DMS53 (cell line): ENCODE measurements around the gene TFCP2L1.
"Not testable (repeated sequence)": the region's sequence is repeated elsewhere in the genome, so short reads cannot be mapped to it uniquely, and the experiment has no call there.

ENCODE experiments used
- DNase-seq: peaks from one replicate; lab custom pipeline; 2025; lab: John Stamatoyannopoulos, UW

The TFCP2L1 gene

DNA sequence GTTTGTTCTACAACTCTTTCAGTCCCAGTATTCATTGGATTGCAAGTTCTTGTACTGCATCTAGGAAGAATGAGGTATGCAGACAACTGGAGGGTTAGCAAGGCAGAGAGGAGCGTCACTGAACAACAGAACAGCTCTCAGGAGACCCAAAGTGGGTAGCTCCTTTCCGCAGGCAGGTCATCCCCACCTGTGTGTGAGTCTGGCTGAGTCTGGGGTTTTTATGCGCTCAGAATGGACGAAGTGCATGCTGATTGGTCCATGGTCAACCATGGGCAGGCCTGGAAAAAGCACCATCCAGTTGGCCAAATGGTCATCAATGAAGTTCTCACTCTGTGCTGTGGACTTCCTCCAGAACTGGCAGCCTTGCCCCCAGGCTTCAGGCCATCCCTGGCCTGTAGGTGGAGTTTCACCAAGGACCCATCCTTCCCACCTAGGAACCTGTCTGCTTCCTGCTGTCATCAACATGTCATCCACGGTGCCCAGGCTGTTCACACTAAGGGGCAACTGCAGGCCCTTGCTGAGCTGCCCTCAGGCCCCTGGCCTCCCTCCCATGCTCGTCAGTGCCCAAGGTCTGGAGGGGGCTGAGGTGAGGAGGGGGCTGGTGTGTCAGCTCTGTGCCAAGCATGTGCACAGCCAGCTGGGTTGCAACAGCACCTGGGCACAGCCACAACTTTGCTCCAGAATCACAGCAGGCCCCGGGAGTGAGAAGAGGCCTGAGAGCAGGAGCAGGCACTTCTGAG is 11.1 kb upstream of the TFCP2L1 start:
- no peak for DNase-seq

- no peak for DNase-seq
Measured at GRCh38 chr2:121294881-121295840, 10.2 kb upstream of the TFCP2L1 start.

DNA sequence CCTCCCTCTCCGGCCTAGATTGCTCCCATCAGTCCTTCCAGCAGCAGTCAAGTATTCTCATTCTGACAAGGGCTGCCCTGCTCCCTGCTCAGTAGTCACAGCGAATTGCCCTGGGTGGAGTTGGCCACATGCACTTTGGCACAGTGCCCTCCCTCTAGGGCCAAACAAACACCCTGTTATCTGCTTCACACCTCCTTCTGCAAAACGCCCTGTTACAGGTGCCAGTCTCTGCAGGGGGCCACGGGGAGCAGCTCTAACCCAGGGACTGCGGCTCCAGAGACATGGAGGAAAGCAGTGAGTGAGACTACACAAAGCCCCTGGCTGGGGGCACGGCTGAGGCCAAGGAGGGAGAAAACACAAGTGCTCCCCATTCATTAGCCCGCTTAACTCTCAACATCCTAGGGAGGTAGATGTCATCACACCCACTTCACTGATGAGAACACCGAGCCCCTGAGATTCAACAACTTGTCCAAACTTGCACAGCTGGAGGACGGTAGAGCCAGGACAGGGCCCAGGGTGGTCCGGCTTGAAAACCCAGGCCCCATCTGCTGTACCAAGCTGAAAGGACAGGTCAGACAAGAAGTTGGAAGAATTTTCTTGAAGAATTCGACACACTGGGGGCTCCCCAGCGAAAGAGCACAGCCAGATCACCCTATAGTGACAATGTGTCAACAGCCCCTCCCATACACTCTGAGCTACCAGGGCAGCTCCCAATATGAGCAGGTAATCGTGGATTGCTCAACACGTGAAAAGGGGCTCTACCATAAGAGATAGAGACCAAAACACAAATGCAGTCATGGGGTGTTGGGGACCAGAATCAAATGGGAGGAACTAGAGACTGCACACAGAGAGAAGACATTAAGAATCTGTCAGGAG is 8.7 kb upstream of the TFCP2L1 start:
- peak; percentile 26 for DNase-seq

DNA sequence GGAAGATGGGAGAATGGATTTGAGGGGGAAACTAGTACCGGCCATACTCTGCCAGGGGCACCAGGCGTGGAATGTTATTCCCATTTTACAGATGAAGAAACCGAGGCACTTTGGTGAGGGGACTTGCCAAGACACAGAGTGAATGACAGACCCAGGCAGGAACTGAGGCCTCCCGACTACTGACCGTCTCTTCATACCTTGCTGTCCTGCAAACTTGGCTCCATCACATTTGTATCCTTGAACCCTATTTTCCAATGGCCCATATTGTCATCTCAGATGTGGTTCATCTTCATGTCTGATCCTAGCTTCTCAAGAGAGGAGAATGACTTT is 6.2 kb upstream of the TFCP2L1 start:
- no peak for DNase-seq

- no peak for DNase-seq
Measured at GRCh38 chr2:121289271-121289670, 4.3 kb upstream of the TFCP2L1 start.

GRCh38 chr2:121288454-121289231 is 3.6 kb upstream of the TFCP2L1 start:
- DNase-seq = no peak

- DNase-seq = no peak
Measured at GRCh38 chr2:121287956-121288355, 3.0 kb upstream of the TFCP2L1 start.

GRCh38 chr2:121287146-121287798 is 2.3 kb upstream of the TFCP2L1 start:
- peak; percentile 60 for DNase-seq

DNA sequence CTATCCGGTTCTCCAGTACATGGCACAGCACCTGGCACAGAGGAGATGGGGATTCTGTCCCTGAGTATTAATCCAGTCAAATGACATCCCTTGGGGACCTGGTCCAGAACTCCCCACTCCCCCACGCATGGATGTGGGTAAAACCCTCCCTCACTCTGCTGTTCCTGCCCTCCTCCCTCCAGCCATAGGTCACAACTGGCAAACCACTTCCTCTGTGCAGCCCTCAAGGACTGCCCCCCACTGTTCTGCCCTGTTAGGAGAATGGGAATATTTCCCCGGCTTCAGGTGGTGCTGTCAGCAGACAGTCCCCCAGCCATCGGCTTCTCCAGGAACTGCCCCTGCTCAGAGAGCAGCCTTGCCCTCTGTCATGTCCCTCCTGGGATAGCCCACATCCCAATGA is 1.5 kb upstream of the TFCP2L1 start:
- DNase-seq = peak; percentile 48

DNA sequence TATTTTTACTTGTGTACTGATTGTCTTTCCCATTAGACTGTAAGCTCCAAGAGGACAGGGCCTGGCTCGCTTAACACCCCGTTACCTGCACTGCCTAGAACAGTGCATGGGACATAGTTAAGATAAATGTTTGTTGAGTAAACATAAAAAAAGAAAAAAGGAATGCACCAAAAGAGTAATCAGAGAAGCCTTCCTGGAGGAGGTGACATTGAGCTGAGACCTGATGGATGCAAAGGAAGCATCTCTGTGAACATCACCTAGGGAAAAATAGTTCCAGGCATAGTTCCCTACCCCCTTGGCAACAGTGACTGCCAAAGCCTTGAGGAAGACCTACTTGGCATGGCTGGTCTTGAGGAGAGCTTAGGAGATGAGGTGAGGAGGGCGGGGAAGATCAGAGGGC is 924 bp upstream of the TFCP2L1 start:
- peak; percentile 49 for DNase-seq

GRCh38 chr2:121283670-121284462 is 1.1 kb downstream of the TFCP2L1 start:
- DNase-seq = peak; percentile 68

- DNase-seq = peak; percentile 50
Measured at GRCh38 chr2:121282800-121283385, 2.1 kb downstream of the TFCP2L1 start.

DNA sequence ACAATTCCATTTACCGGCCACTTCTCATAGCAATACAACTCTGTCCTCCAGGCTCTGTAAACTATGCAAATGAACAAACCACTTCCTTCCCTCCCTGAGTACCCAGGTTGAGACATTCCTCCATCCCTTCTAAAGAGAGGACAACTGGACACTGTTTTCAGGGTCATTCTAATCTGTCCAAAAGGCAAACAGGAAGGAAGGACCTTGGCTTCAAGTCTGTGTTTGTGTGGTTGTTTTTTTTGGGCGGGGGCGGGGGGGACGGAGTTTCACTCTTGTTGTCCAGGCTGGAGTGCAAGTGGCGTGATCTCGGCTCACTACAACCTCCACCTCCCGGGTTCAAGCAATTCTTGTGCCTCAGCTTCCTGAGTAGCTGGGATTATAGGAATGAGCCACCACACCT is 3.3 kb downstream of the TFCP2L1 start:
- DNase-seq = no peak

- no peak for DNase-seq
Measured at GRCh38 chr2:121281107-121281506, 3.9 kb downstream of the TFCP2L1 start.

DNA sequence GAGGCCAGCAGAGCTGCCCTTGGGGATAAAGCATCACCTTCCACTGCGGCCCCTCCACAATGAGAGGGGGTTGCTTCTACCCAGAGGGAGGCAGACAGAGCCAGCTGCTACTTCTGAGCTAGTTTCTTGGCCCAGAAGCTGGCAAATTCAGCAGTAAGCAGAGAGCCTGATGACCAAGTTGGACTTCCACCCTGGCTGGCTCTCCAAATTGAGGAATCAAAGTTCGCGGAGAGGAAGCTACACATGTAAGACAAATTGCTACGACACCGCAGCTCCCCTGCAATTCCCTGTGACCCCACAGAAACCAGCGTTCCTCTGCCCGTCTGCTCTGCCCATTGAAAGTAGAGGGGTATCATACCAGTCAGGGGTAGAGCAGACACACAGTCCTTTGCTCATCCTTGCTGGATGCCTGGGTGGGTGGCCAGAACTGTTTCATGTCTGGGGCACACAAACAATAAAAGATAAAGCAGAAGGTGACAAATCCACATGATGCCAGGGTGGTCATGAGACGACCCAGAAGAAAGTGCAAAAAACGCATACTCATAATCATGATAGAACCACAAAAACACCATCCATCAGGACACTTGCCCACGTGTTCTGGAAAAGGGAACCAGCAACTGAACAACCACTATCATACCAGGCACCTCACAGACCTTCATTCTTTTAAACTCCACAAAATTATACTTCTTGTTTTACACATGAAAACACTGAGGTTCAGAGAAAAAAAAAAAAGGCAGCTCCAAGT is 5.4 kb downstream of the TFCP2L1 start:
- no peak for DNase-seq

DNA sequence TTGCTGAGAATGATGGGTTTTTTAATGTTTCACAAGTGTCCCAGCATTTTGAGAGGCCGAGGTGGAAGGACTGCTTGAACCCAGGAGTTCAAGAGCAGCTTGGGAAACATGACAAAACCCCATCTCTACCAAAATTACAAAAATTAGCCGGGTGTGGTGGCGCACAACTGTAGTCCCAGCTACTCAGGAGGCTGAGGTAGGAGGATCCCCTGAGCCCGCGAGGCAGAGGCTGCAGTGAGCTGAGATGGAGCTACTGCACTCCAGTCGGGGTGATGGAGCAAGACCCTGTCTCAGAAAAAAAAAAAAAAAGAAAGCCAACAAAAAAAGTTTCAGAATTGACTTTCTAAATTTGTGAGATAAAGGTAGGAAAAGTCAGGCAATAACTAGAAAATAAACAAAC is 8.7 kb downstream of the TFCP2L1 start:
- DNase-seq = no peak

DNA sequence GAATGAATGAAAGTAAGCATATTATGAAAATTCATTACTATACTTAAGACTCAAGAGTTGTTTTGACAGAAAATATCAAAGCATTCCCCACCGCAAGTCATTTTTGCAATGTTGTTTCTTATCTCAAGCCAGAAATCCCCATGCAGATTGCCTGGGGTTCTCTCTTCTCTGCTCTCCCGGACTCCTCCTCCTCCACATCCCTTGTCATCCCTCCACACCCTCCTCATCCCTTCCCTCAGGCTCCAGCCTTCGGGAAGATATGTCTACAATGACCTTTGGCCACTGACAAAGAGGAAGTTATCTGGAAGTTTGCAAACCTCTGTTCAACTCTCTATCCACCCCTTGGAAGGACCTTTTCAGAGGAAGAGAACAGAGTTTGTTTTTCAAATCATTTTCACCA is 11.9 kb downstream of the TFCP2L1 start:
- DNase-seq = no peak

DNA sequence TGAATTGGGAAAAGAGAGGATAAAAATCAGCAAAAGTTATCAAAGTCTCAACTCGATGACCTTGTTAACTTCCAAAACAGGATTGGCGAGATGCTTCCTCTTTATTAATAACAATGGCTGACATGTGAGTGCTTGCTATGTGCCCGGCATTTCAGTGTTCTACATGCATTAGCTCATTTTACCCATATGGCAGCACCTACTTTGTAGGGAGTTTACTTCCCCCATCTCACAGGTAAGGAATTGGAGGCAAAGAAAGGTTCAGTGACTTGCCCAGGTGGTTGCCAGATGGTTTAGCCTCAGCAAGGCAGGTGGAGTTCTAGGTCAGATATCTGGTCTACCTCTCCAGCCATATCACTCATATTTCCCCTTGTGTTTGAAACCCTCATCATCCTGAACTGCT is 12.4 kb downstream of the TFCP2L1 start:
- DNase-seq = no peak

- DNase-seq = not testable (repeated sequence)
Measured at GRCh38 chr2:121269436-121269835, 15.6 kb downstream of the TFCP2L1 start.
